Measurements from ENCODE around the gene PRDM16. TPM values are rescaled to one million over a fixed set of nuclear protein-coding genes. Genes with fewer than 3 reads are reported as not detected.

Gene PRDM16
- total and polyA plus RNA-seq, 2 donors (not counting 1 experiment from before 2014, with no cell fraction given): 0.03 to 0.12 TPM

- H4K20me1 ChIP-seq (ENCODE audit: control insufficient read depth, insufficient read depth, low read length, poor library complexity, severe bottlenecking): no peaks in the 10 kb centered on the region
- H3K9me3 ChIP-seq (ENCODE audit: control extremely low read depth in 1 of 3, control insufficient read depth in 2 of 3, insufficient read depth in 1 of 3, low read length in 2 of 3): peaks cover 0 to 5% (median 0%) of the 10 kb centered on the region in 3 donors
- H3K9ac ChIP-seq (ENCODE audit: low read length): no peak overlapping the region
- DNase-seq: no peak
- no peak for TF ChIP-seq EZH2 (IDR thresholded peaks at IDR 0.05; ENCODE audit: borderline replicate concordance, insufficient read depth, low read depth, low read length, poor library complexity, severe bottlenecking)
- TF ChIP-seq CTCF (IDR thresholded peaks at IDR 0.05): no peak
- no peak overlapping the region for H3K4me3 Mint-ChIP-seq
- H2AFZ ChIP-seq (ENCODE audit: insufficient read depth, low read depth, low read length, poor library complexity, severe bottlenecking): no peak overlapping the region
- 85% methylated on average over 7 of the region's 7 CpGs for WGBS (ENCODE audit: insufficient coverage)
- no peaks in the 10 kb centered on the region for H3K4me1 ChIP-seq (ENCODE audit: control insufficient read depth in 2 of 2, insufficient read depth in 2 of 2, low read length in 2 of 2)
- CTCF ChIA-PET: no interaction called here
- H3K27ac Mint-ChIP-seq: no peak overlapping the region
- intact Hi-C loops (cut with micrococcal nuclease): no loop called here
- no peak for ATAC-seq (ENCODE audit: low read depth)
- H3K27ac ChIP-seq (ENCODE audit: low read length in 2 of 2): no peak overlapping the region
- H3K79me2 ChIP-seq (ENCODE audit: control insufficient read depth, insufficient read depth, low read length): no peaks in the 10 kb centered on the region
- no peaks in the 10 kb centered on the region for H3K4me1 Mint-ChIP-seq
- no peak overlapping the region for H3K4me2 ChIP-seq (replicated peaks; ENCODE audit: low read depth, low read length, poor library complexity, severe bottlenecking)
- no peaks in the 10 kb centered on the region for H3K9me3 Mint-ChIP-seq (ENCODE audit: insufficient read depth)
- no peak overlapping the region for H3K4me3 ChIP-seq (ENCODE audit: control extremely low read depth in 1 of 5, extremely low read depth in 1 of 5, insufficient read depth in 1 of 5, low read depth in 2 of 5, low read length in 4 of 5)
- no peaks in the 10 kb centered on the region for H3K36me3 ChIP-seq (replicated peaks in 1 of 2; ENCODE audit: control extremely low read depth in 1 of 2, control insufficient read depth in 1 of 2, extremely low read depth in 1 of 2, insufficient read depth in 2 of 2, low read length in 1 of 2)
- H3K27me3 ChIP-seq (replicated peaks in 1 of 4; ENCODE audit: control extremely low read depth in 1 of 4, control insufficient read depth in 3 of 4, insufficient read depth in 4 of 4, low read length in 3 of 4): peaks cover 0 to 1% (median under 1%) of the 10 kb centered on the region in 4 experiments
- H3K27me3 Mint-ChIP-seq: peaks cover 10% of the 10 kb centered on the region
- POLR2A ChIA-PET: no interaction called here
Measured at GRCh38 chr1:3040004-3040403, 29.0 kb upstream of the PRDM16 start.

GRCh38 chr1:3042481-3042880 lies 26.5 kb upstream of the PRDM16 start:
- DNase-seq: no peak
- CTCF ChIA-PET: no interaction called here
- intact Hi-C loops (cut with micrococcal nuclease): no loop called here
- no peak overlapping the region for H3K9ac ChIP-seq (ENCODE audit: low read length)
- no peak overlapping the region for H2AFZ ChIP-seq (ENCODE audit: insufficient read depth, low read depth, low read length, poor library complexity, severe bottlenecking)
- no peak overlapping the region for H3K4me3 ChIP-seq (ENCODE audit: control extremely low read depth in 1 of 5, extremely low read depth in 1 of 5, insufficient read depth in 1 of 5, low read depth in 2 of 5, low read length in 4 of 5)
- peaks cover 0 to 8% (median 2%) of the 10 kb centered on the region in 4 experiments for H3K27me3 ChIP-seq (replicated peaks in 1 of 4; ENCODE audit: control extremely low read depth in 1 of 4, control insufficient read depth in 3 of 4, insufficient read depth in 4 of 4, low read length in 3 of 4)
- no peak overlapping the region for H3K27ac ChIP-seq (ENCODE audit: low read length in 2 of 2)
- H4K20me1 ChIP-seq (ENCODE audit: control insufficient read depth, insufficient read depth, low read length, poor library complexity, severe bottlenecking): no peaks in the 10 kb centered on the region
- no peaks in the 10 kb centered on the region for H3K9me3 Mint-ChIP-seq (ENCODE audit: insufficient read depth)
- no peaks in the 10 kb centered on the region for H3K4me1 ChIP-seq (ENCODE audit: control insufficient read depth in 2 of 2, insufficient read depth in 2 of 2, low read length in 2 of 2)
- POLR2A ChIA-PET: no interaction called here
- no peaks in the 10 kb centered on the region for H3K79me2 ChIP-seq (ENCODE audit: control insufficient read depth, insufficient read depth, low read length)
- peaks cover 0 to 5% (median 0%) of the 10 kb centered on the region in 3 donors for H3K9me3 ChIP-seq (ENCODE audit: control extremely low read depth in 1 of 3, control insufficient read depth in 2 of 3, insufficient read depth in 1 of 3, low read length in 2 of 3)
- H3K27me3 Mint-ChIP-seq: peaks cover 17% of the 10 kb centered on the region
- 0% methylated on average over 1 of the region's 9 CpGs for WGBS (ENCODE audit: insufficient coverage)
- H3K4me1 Mint-ChIP-seq: no peaks in the 10 kb centered on the region
- H3K27ac Mint-ChIP-seq: no peak overlapping the region
- TF ChIP-seq EZH2 (IDR thresholded peaks at IDR 0.05; ENCODE audit: borderline replicate concordance, insufficient read depth, low read depth, low read length, poor library complexity, severe bottlenecking) (no peak), CTCF (IDR thresholded peaks at IDR 0.05) (no peak)
- H3K36me3 ChIP-seq (replicated peaks in 1 of 2; ENCODE audit: control extremely low read depth in 1 of 2, control insufficient read depth in 1 of 2, extremely low read depth in 1 of 2, insufficient read depth in 2 of 2, low read length in 1 of 2): no peaks in the 10 kb centered on the region
- H3K4me2 ChIP-seq (replicated peaks; ENCODE audit: low read depth, low read length, poor library complexity, severe bottlenecking): no peak overlapping the region
- H3K4me3 Mint-ChIP-seq: no peak overlapping the region
- ATAC-seq (ENCODE audit: low read depth): no peak
